K562 (cell line): ENCODE measurements around the gene LAMTOR4. TPM values are rescaled to one million over a fixed set of nuclear protein-coding genes. Genes with fewer than 3 reads are reported as not detected.

ENCODE experiments used
- CEBPB ChIP-seq: fragments of 450-650 bp; IDR thresholded peaks from 2 replicates; pipeline ENCODE4 v1.6.1; 2016; ENCODE audit warnings: missing genetic modification characterization, missing compliant biosample characterization
- HMGN3 ChIP-seq: IDR thresholded peaks from 2 replicates; pipeline ENCODE4 v1.6.1; 2011; ENCODE audit warnings: borderline replicate concordance, low read depth, mild to moderate bottlenecking, mixed read lengths, low read length; ENCODE audit not compliant: insufficient read length; ENCODE audit errors: extremely low read depth
- HNRNPH1 ChIP-seq: fragments of 200-400 bp; formaldehyde crosslinking; optimal IDR thresholded peaks from 2 replicates; pipeline ENCODE3; 2017; ENCODE audit warnings: low read depth, mild to moderate bottlenecking, low read length, moderate library complexity
- ILK ChIP-seq: fragments of 450-650 bp; IDR thresholded peaks from 2 replicates; pipeline ENCODE4 v1.6.1; 2016; ENCODE audit warnings: missing genetic modification characterization, low read depth, mild to moderate bottlenecking, missing compliant biosample characterization, moderate library complexity, borderline replicate concordance
- KAT2B ChIP-seq: IDR thresholded peaks from one replicate; pipeline ENCODE4 v1.6.1; 2012; ENCODE audit warnings: low read depth, mild to moderate bottlenecking, control low read depth, inconsistent platforms, low read length, moderate library complexity
- NCOA2 ChIP-seq, 2 experiments: fragments of 450-650 bp; IDR thresholded peaks; 2 replicates each; pipeline ENCODE4 v1.6.1; 2018; ENCODE audit warnings: mild to moderate bottlenecking in 2 of 2, moderate library complexity in 1 of 2; ENCODE audit not compliant: partially characterized antibody in 2 of 2
- PHF20 ChIP-seq: fragments of 450-650 bp; IDR thresholded peaks from 2 replicates; pipeline ENCODE4 v1.6.1; 2018; ENCODE audit not compliant: partially characterized antibody
- PML ChIP-seq: IDR thresholded peaks from 2 replicates; pipeline ENCODE4 v1.6.1; 2012; ENCODE audit warnings: low read length, inconsistent platforms
- PURB ChIP-seq: sonication (generic); formaldehyde crosslinking; IDR thresholded peaks from 2 replicates; pipeline ENCODE4 v1.9.0; 2021; ENCODE audit warnings: low read depth, mild to moderate bottlenecking, missing genetic modification reagents
- RBM22 ChIP-seq: fragments of 200-400 bp; formaldehyde crosslinking; IDR thresholded peaks from 2 replicates; pipeline ENCODE4 v1.6.1; 2018; ENCODE audit warnings: low read length, low read depth; ENCODE audit not compliant: poor library complexity, severe bottlenecking
- SAFB ChIP-seq: fragments of 200-400 bp; formaldehyde crosslinking; IDR thresholded peaks from 2 replicates; pipeline ENCODE4 v1.6.1; 2017; ENCODE audit warnings: low read depth, low read length, borderline replicate concordance
- SIRT6 ChIP-seq: IDR thresholded peaks from one replicate; pipeline ENCODE4 v1.6.1; 2012; ENCODE audit warnings: low read depth, mild to moderate bottlenecking, control low read depth, inconsistent platforms, low read length, moderate library complexity
- ZBTB1 ChIP-seq: sonication (generic); formaldehyde crosslinking; IDR thresholded peaks from 2 replicates; pipeline ENCODE4 v1.8.1; 2023; ENCODE audit warnings: missing genetic modification reagents, low read depth, mild to moderate bottlenecking, borderline replicate concordance
- ZNF23 ChIP-seq: fragments of 250-450 bp; sonication (Bioruptor Pico); IDR thresholded peaks from 2 replicates; pipeline ENCODE4 v1.4.0; 2020; ENCODE audit warnings: mild to moderate bottlenecking
- ZNF274 ChIP-seq: IDR thresholded peaks from 2 replicates; pipeline ENCODE4 v1.6.1; 2011; ENCODE audit warnings: low read depth, mild to moderate bottlenecking, low read length, moderate library complexity, borderline replicate concordance
- ZNF316 ChIP-seq: fragments of 450-650 bp; IDR thresholded peaks from 2 replicates; pipeline ENCODE4 v1.6.1; 2016
- ZNF507 ChIP-seq: conservative IDR thresholded peaks from 2 replicates; pipeline ENCODE4 v1.6.1; 2017; ENCODE audit warnings: missing genetic modification characterization, missing compliant biosample characterization
- ZNF778 ChIP-seq: fragments of 450-650 bp; formaldehyde crosslinking; IDR thresholded peaks from 2 replicates; pipeline ENCODE4 v1.4.0; 2020; ENCODE audit warnings: mild to moderate bottlenecking, moderate library complexity
- polyA plus RNA-seq, 8 experiments: library from polyadenylated mRNA; depleted of rRNA in 4 of 8; stranded (reverse) in 5 of 8; unstranded in 3 of 8; fragments of >200 nt; fragmentation: Nextera tagmentation in 2 of 8; fragmentation: Illumina TruSeq in 1 of 8; extraction: Ambion mirVana in 2 of 8; extraction: Trizol in 1 of 8; gene quantifications; 2 replicates each; pipeline versions ENCODE4 v1.2.1 to v1.2.3, GENCODE V29; 2011 to 2014; ENCODE audit warnings: inconsistent platforms in 1 of 8, missing spikeins in 1 of 8
- total RNA-seq, 7 experiments: library from RNA; depleted of rRNA in 6 of 7; stranded (reverse); fragments of >200 nt in 6 of 7; fragmentation: Illumina TruSeq in 2 of 7; extraction: Trizol in 2 of 7; gene quantifications; 2 replicates each; pipeline versions ENCODE4 v1.2.1 to v1.2.3, GENCODE V29; 2011 to 2021; ENCODE audit warnings: low replicate concordance in 1 of 7
- TF ChIP-seq, protein P1 (sequence below): sonication (generic); formaldehyde crosslinking; IDR thresholded peaks from 2 replicates; pipeline ENCODE4 v1.8.1; 2023; ENCODE audit warnings: mild to moderate bottlenecking, missing genetic modification reagents
- TF ChIP-seq, protein P2 (sequence below): fragments of 250-450 bp; sonication (Bioruptor Pico); IDR thresholded peaks from 2 replicates; pipeline ENCODE4 v1.4.0; 2020

The LAMTOR4 gene
- total and polyA plus RNA-seq, 9 of the 15 experiments (the other 6 are each of a cell fraction or from before 2014, with no cell fraction given) = 79.6 to 314 (median 195) TPM

DNA sequence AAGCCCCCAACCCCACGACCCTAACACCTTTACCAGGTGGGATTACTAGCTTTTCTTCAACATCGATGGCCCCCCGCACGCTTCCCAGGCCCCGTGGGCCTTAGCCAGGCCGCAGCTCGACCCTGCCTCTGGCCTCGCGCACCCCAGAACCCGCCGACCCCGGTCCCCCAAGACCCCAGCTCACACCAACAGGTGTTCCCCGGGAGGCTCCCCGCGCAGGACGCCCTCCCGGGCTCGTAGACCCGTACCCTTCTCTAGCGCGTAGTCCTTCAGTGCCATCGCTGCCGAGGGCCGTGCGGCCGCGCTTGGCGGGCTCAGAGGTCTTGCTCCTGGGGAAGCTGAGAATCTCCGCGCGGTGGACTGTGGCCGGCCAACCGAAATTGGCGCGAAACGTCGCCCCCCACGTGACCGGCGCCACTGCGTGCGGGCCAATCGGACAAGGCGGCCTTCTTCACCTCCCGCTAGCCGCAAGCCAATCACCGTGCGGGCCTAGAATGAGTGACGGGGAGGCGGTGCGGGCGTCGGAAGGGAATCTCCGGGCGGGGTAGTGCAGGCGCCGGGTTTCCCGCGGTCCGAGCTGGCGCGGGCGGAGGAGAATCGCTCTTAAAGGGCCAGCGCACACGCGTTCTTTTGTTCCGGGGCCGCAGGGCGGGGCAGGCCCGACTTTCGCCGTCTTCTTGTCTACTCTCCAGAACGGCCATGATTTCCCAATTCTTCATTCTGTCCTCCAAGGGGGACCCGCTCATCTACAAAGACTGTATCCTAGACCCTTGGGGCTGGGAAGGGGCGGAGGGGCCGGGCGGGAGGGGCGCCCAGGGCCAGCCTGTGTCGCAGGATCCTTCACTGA lies 47.5 kb upstream of the LAMTOR4 start, which contains the start of the genes AP4M1 and MCM7 (continued):
- TF ChIP-seq HNRNPH1 (no peak), PURB (CRISPR knock-in tag) (no peak), RBM22 (peak; percentile 60), ILK (tag) (no peak), ZNF274 (no peak), ZBTB1 (CRISPR knock-in tag) (peak; percentile 63; the same call in 1 of the 2 replicates), NCOA2 (IDR thresholded peaks at IDR 0.05; ENCODE audit: partially characterized antibody in 2 of 2) (no peak), SIRT6 (no peak), CEBPB (tag) (no peak), PHF20 (no peak), ZNF778 (CRISPR knock-in tag) (no peak), ZNF507 (tag) (no peak), HMGN3 (peak; percentile 26), ZNF316 (no peak), SAFB (0 out of 2 replicates have a peak, but pooled peaks have one; percentile 30), ZNF23 (CRISPR knock-in tag) (no peak), PML (peak; percentile 82), KAT2B (no peak)
- TF ChIP-seq, protein P1, sequence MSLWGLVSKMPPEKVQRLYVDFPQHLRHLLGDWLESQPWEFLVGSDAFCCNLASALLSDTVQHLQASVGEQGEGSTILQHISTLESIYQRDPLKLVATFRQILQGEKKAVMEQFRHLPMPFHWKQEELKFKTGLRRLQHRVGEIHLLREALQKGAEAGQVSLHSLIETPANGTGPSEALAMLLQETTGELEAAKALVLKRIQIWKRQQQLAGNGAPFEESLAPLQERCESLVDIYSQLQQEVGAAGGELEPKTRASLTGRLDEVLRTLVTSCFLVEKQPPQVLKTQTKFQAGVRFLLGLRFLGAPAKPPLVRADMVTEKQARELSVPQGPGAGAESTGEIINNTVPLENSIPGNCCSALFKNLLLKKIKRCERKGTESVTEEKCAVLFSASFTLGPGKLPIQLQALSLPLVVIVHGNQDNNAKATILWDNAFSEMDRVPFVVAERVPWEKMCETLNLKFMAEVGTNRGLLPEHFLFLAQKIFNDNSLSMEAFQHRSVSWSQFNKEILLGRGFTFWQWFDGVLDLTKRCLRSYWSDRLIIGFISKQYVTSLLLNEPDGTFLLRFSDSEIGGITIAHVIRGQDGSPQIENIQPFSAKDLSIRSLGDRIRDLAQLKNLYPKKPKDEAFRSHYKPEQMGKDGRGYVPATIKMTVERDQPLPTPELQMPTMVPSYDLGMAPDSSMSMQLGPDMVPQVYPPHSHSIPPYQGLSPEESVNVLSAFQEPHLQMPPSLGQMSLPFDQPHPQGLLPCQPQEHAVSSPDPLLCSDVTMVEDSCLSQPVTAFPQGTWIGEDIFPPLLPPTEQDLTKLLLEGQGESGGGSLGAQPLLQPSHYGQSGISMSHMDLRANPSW (CRISPR knock-in tag) = no peak; the same call in 1 of the 2 replicates
- TF ChIP-seq, protein P2, sequence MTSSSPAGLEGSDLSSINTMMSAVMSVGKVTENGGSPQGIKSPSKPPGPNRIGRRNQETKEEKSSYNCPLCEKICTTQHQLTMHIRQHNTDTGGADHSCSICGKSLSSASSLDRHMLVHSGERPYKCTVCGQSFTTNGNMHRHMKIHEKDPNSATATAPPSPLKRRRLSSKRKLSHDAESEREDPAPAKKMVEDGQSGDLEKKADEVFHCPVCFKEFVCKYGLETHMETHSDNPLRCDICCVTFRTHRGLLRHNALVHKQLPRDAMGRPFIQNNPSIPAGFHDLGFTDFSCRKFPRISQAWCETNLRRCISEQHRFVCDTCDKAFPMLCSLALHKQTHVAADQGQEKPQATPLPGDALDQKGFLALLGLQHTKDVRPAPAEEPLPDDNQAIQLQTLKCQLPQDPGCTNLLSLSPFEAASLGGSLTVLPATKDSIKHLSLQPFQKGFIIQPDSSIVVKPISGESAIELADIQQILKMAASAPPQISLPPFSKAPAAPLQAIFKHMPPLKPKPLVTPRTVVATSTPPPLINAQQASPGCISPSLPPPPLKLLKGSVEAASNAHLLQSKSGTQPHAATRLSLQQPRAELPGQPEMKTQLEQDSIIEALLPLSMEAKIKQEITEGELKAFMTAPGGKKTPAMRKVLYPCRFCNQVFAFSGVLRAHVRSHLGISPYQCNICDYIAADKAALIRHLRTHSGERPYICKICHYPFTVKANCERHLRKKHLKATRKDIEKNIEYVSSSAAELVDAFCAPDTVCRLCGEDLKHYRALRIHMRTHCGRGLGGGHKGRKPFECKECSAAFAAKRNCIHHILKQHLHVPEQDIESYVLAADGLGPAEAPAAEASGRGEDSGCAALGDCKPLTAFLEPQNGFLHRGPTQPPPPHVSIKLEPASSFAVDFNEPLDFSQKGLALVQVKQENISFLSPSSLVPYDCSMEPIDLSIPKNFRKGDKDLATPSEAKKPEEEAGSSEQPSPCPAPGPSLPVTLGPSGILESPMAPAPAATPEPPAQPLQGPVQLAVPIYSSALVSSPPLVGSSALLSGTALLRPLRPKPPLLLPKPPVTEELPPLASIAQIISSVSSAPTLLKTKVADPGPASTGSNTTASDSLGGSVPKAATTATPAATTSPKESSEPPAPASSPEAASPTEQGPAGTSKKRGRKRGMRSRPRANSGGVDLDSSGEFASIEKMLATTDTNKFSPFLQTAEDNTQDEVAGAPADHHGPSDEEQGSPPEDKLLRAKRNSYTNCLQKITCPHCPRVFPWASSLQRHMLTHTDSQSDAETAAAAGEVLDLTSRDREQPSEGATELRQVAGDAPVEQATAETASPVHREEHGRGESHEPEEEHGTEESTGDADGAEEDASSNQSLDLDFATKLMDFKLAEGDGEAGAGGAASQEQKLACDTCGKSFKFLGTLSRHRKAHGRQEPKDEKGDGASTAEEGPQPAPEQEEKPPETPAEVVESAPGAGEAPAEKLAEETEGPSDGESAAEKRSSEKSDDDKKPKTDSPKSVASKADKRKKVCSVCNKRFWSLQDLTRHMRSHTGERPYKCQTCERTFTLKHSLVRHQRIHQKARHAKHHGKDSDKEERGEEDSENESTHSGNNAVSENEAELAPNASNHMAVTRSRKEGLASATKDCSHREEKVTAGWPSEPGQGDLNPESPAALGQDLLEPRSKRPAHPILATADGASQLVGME (CRISPR knock-in tag) = no peak
